ENCODE results near the gene NEU4. TPM values are rescaled to one million over a fixed set of nuclear protein-coding genes. Genes with fewer than 3 reads are reported as not detected.

NEU4 gene
- total RNA-seq, 4 donors from 2014 or later, result 3.0 to 119 (median 19.4) TPM

GRCh38 chr2:241852981-241853631 lies 44.1 kb downstream of the NEU4 start:
- in situ Hi-C loops (cut with MboI; ENCODE audit: low sequenced_read_pairs in 4 of 4), result no loop called here
- ATAC-seq, result no peak
- DNase-seq, result peak in 1 of 2 donors; percentile 6

GRCh38 chr2:241853651-241854341 lies 44.8 kb downstream of the NEU4 start:
- no peaks in the 10 kb centered on the region for H3K27me3 ChIP-seq
- peak in 1 of 2 donors; percentile 13 for DNase-seq
- TF ChIP-seq POLR2A (IDR thresholded peaks at IDR 0.05), result no peak
- no peak for TF ChIP-seq CTCF (IDR thresholded peaks at IDR 0.05 in 4 of 5, conservative IDR thresholded peaks at IDR 0.05 in 1 of 5)
- ATAC-seq, result no peak
- no peak overlapping the region for H3K27ac ChIP-seq
- H3K36me3 ChIP-seq, result no peaks in the 10 kb centered on the region
- H3K4me1 ChIP-seq, result no peaks in the 10 kb centered on the region
- in situ Hi-C loops (cut with MboI; ENCODE audit: low sequenced_read_pairs in 4 of 4) (no loop called here), intact Hi-C loops (cut with DNase I; ENCODE audit: low total_unique reads) (no loop called here)
- no peak overlapping the region for H3K4me3 ChIP-seq
- no peaks in the 10 kb centered on the region for H3K9me3 ChIP-seq

More at GRCh38 chr2:241852981-241853631, 44.1 kb downstream of the NEU4 start:
- Histone ChIP-seq H3K27me3 (no peaks in the 10 kb centered on the region), H3K9me3 (no peaks in the 10 kb centered on the region), H3K27ac (no peak overlapping the region), H3K4me3 (no peak overlapping the region), H3K4me1 (no peaks in the 10 kb centered on the region), H3K36me3 (no peaks in the 10 kb centered on the region)
- no peak for TF ChIP-seq POLR2A (IDR thresholded peaks at IDR 0.05)
- TF ChIP-seq CTCF (IDR thresholded peaks at IDR 0.05 in 4 of 5, conservative IDR thresholded peaks at IDR 0.05 in 1 of 5), result no peak
- intact Hi-C loops (cut with DNase I; ENCODE audit: low total_unique reads), result no loop called here

- Histone ChIP-seq H3K27me3 (no peaks in the 10 kb centered on the region), H3K4me1 (peaks cover 5 to 6% of the 10 kb centered on the region in 2 donors), H3K9me3 (no peaks in the 10 kb centered on the region), H3K36me3 (no peaks in the 10 kb centered on the region), H3K4me3 (no peak overlapping the region), H3K27ac (no peak overlapping the region)
- ATAC-seq (no peak), DNase-seq (peak in 1 of 2 donors; percentile 7)
- in situ Hi-C loops (cut with MboI; ENCODE audit: low sequenced_read_pairs in 4 of 4) (no loop called here), intact Hi-C loops (cut with DNase I; ENCODE audit: low total_unique reads) (no loop called here)
- TF ChIP-seq CTCF (IDR thresholded peaks at IDR 0.05 in 4 of 5, conservative IDR thresholded peaks at IDR 0.05 in 1 of 5) (no peak), POLR2A (IDR thresholded peaks at IDR 0.05) (no peak)
These were observed 45.6 kb downstream of the NEU4 start for GRCh38 chr2:241854342-241855244.

- no peaks in the 10 kb centered on the region for H3K36me3 ChIP-seq
- peaks cover 13 to 14% of the 10 kb centered on the region in 2 donors for H3K4me1 ChIP-seq
- H3K9me3 ChIP-seq, result no peaks in the 10 kb centered on the region
- no peak overlapping the region for H3K27ac ChIP-seq
- intact Hi-C loops (cut with DNase I; ENCODE audit: low total_unique reads), result no loop called here
- TF ChIP-seq POLR2A (IDR thresholded peaks at IDR 0.05) (no peak), CTCF (IDR thresholded peaks at IDR 0.05 in 4 of 5, conservative IDR thresholded peaks at IDR 0.05 in 1 of 5) (no peak)
- DNase-seq (peak in 1 of 2 donors; percentile 6), ATAC-seq (no peak)
- in situ Hi-C loops (cut with MboI; ENCODE audit: low sequenced_read_pairs in 4 of 4), result no loop called here
- no peaks in the 10 kb centered on the region for H3K27me3 ChIP-seq
- no peak overlapping the region for H3K4me3 ChIP-seq
These were observed 46.4 kb downstream of the NEU4 start for GRCh38 chr2:241855245-241855887.

Measured in gastrocnemius medialis (tissue), 4 donors.